Panc1 (cell line): ENCODE measurements around the gene OGA.

Source experiments
- CTCF ChIP-seq: fragments of 450-650 bp; IDR thresholded peaks from 2 replicates; pipeline ENCODE4 v1.5.1; 2017; ENCODE audit warnings: mild to moderate bottlenecking
- POLR2AphosphoS5 ChIP-seq: IDR thresholded peaks from 2 replicates; pipeline ENCODE4 v1.6.1; 2012; ENCODE audit warnings: mild to moderate bottlenecking, low read depth, low read length, moderate library complexity
- REST ChIP-seq, 2 experiments: IDR thresholded peaks; 2 replicates each; pipeline ENCODE4 v1.6.1; 2011 to 2012; ENCODE audit warnings: low read depth in 2 of 2, control low read depth in 1 of 2, low read length in 1 of 2, mild to moderate bottlenecking in 1 of 2, moderate library complexity in 1 of 2; ENCODE audit not compliant: insufficient read depth in 1 of 2
- SIN3A ChIP-seq: IDR thresholded peaks from 2 replicates; pipeline ENCODE4 v1.6.1; 2012; ENCODE audit warnings: low read depth, mild to moderate bottlenecking, low read length, moderate library complexity, borderline replicate concordance; ENCODE audit not compliant: insufficient read depth

GRCh38 chr10:101780187-101780817 is 37.9 kb downstream of the OGA start:
- no peak; the same call in 1 of the 2 replicates for TF ChIP-seq CTCF
- TF ChIP-seq REST (IDR thresholded peaks at IDR 0.05; ENCODE audit: insufficient read depth in 1 of 2, low read depth in 2 of 2, low read length in 1 of 2), result no peak
- no peak; the same call in 1 of the 2 replicates for TF ChIP-seq POLR2AphosphoS5
- TF ChIP-seq SIN3A, result no peak
